GM18858 (cell line): Measurements from ENCODE around the gene PSME3.
"Not testable (repeated sequence)": the region's sequence is repeated elsewhere in the genome, so short reads cannot be mapped to it uniquely, and the experiment has no call there.

Source experiments
- ATAC-seq: cut with Tn5 transposase; IDR thresholded peaks from one replicate; pipeline ENCODE4 v1.9.1; 2021; ENCODE audit not compliant: unreplicated experiment

Gene PSME3

DNA sequence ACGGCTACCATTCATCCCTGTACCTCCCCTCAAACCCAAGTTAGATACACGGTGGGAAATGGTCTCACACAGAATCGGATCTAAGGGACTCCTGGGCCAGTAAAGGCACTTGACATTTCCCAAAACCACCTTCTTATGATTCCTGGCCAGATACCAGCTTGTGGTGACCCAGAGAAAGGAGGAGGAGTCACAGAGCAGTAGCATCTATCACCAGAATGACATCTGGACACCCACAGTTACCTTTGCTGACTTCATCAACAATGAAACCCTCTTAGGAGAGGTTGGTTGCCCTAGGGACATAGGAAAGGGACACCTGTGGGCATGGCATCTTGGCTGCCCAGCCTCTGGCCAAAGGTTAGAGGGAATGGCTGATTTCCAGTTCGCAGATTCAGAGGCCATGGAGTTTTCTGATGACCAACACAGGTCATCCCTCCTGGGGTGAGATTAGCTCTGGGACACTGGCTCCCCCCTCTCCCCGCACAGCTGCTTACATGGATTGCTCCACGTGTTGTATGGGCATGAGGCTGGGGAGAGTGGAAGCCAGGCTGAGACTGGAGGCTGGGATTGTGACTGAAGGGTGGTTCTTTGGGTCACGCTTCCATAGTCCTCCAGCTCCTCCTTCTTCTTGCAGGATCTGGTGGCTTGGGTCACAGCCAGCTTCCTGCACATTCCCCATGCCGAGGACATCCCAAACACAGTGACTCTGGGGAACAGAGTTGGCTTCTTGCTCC is 16.4 kb downstream of the PSME3 start:
- ATAC-seq: no peak

DNA sequence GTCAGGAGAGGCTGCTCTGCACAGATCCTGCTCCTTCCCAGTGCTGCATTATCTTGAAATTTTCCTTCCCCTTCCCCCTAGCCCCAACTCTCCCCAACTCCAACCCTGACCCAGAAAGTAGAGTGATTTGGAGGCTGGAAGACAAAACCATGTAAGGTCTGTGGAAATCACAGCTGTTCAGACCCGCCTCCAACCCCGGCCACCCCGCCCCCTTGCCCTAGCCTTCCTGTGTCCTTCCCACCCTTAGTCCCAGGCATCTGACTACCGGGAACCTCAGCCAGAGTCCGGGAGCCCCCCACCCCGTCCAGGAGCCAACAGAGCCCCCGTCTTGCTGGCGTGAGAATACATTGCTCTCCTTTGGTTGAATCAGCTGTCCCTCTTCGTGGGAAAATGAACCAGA is 17.8 kb downstream of the PSME3 start, which contains the start of gene AOC3:
Gene AOC3 (plus strand): TSS at position 246 of the 400 bp plus-strand sequence. CDS start 145 bp downstream, at position 391.
- no peak for ATAC-seq

DNA sequence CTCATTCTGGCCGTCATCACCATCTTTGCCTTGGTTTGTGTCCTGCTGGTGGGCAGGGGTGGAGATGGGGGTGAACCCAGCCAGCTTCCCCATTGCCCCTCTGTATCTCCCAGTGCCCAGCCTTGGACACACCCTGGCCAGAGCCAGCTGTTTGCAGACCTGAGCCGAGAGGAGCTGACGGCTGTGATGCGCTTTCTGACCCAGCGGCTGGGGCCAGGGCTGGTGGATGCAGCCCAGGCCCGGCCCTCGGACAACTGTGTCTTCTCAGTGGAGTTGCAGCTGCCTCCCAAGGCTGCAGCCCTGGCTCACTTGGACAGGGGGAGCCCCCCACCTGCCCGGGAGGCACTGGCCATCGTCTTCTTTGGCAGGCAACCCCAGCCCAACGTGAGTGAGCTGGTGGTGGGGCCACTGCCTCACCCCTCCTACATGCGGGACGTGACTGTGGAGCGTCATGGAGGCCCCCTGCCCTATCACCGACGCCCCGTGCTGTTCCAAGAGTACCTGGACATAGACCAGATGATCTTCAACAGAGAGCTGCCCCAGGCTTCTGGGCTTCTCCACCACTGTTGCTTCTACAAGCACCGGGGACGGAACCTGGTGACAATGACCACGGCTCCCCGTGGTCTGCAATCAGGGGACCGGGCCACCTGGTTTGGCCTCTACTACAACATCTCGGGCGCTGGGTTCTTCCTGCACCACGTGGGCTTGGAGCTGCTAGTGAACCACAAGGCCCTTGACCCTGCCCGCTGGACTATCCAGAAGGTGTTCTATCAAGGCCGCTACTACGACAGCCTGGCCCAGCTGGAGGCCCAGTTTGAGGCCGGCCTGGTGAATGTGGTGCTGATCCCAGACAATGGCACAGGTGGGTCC is 18.4 kb downstream of the PSME3 start:
- ATAC-seq: not testable (repeated sequence)

DNA sequence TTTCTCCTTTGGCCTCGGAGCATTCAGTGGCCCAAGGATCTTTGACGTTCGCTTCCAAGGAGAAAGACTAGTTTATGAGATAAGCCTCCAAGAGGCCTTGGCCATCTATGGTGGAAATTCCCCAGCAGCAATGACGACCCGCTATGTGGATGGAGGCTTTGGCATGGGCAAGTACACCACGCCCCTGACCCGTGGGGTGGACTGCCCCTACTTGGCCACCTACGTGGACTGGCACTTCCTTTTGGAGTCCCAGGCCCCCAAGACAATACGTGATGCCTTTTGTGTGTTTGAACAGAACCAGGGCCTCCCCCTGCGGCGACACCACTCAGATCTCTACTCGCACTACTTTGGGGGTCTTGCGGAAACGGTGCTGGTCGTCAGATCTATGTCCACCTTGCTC is 19.2 kb downstream of the PSME3 start:
- ATAC-seq: no peak

DNA sequence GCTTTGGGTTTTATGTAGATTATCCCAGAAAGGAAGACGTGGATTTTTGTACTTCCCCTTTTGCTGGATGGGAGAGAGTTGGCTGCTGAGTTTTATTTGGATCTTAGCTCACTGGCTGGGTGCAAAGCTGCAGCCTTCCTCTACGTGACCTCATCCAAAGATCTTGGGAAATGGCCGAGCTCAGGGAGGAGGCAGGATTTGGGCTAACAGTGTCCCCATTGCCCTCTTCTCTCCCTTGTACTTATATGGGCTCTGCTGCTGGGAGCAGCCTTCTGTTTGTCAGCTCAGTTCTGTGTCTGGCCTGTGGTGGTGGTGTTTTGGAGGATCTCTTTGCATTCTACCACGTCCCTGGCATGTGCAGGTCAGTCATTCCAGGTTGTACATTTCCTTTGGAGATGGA is 19.8 kb downstream of the PSME3 start:
- no peak for ATAC-seq

DNA sequence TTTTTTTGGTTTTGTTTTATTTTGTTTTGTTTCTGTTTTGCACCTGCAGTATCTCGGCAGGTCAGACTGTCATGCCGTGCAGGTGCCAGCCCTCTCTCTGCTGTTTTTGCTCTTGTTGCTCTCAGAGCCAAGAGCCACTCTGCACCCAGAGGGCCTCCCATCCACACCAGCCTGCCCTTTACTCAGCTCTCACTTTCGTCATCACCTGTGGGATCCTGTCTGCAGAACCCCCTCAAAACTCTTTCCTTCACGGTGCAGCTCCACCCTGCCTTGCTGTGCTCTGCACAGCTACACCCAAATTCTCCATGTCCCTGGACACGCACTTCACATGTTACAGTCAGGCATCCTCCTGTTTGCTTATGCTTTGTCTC is 20.4 kb downstream of the PSME3 start:
- ATAC-seq: no peak

DNA sequence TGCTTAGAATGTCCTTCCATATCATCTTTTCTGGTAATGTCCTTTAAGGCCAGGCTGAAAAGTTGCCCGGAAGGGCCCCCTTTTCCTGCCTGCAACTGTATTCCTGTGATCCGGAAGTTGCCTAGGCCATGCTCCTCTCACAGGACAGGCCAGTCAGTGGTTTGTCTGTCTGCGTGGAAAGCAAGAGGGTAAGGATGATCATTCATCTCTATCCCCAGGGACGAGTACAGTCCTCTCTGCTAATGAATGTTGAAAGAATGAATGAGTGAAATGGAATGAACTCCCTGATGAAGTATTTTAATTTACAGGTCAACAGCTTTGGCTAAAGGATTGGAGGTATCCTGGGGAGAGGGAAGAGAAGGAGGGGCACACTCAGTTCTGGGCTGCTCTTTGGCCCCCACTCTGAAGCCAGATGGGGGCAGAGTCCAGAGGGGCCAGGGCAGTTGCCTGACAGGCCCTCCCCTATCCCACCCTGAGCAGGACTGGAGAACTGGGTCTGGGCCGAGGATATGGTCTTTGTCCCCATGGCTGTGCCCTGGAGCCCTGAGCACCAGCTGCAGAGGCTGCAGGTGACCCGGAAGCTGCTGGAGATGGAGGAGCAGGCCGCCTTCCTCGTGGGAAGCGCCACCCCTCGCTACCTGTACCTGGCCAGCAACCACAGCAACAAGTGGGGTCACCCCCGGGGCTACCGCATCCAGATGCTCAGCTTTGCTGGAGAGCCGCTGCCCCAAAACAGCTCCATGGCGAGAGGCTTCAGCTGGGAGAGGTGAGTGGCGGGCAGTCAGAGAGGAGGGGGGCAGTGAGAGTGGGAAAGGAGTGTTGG is 21.0 kb downstream of the PSME3 start:
- ATAC-seq: no peak

DNA sequence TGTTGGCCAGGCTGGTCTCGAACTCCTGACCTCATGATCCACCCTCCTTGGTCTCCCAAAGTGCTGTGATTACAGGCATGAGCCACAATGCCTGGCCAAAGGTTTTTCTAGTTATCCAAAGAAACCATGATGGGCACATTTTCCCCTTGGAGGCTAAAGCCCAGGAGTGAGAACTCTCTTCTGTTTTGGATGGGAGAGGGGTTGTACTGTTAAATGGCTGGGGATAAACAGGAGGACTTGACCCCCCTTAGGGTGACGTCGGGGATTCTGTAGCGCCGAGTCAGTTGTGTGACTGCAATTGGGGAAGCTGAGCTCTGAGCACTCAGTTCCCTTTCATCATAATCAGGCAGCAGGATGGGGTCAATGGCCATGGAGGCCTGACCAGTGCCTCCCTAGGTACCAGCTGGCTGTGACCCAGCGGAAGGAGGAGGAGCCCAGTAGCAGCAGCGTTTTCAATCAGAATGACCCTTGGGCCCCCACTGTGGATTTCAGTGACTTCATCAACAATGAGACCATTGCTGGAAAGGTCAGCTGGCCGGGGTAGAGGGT is 21.9 kb downstream of the PSME3 start:
- ATAC-seq: no peak

DNA sequence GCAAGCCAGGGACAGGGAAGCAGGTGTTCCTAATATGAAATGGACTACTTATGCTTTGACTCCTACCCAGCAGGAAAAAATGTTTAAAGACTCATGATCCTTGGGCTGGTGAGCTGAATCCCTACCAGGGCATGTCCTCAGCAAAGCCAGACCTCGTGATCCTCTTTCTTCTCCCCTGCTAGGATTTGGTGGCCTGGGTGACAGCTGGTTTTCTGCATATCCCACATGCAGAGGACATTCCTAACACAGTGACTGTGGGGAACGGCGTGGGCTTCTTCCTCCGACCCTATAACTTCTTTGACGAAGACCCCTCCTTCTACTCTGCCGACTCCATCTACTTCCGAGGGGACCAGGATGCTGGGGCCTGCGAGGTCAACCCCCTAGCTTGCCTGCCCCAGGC is 22.9 kb downstream of the PSME3 start:
- ATAC-seq: not testable (repeated sequence)

DNA sequence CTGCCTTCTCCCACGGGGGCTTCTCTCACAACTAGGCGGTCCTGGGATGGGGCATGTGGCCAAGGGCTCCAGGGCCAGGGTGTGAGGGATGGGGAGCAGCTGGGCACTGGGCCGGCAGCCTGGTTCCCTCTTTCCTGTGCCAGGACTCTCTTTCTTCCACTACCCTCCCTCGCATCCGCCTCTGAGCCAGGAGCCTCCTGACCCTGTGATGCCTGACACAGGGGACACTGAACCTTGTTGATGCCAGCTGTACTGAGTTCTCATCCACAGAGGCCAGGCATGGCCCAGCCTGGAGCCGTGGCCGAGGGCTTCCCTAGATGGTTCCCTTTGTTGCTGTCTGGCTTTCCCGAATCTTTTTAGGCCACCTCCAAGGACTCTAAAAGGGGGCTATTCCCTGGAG is 23.3 kb downstream of the PSME3 start:
- not testable (repeated sequence) for ATAC-seq

DNA sequence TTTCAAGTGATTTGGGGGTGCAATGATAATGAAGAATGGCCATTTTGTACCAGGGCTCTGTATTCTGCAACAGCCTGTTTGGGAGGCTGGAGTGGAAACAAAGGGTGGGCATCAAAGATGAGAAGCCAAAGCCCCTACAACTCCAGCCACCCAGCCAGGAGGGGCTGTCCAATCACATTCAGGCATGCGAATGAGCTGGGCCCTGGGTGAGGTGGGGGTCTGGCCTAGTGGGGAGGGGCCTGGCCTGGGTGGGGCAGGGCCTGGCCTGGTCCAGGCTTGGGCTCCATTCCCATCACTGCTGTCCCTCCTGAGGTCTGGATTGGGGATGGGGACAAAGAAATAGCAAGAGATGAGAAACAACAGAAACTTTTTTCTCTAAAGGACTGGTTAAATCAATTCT is 24.2 kb downstream of the PSME3 start:
- no peak for ATAC-seq

DNA sequence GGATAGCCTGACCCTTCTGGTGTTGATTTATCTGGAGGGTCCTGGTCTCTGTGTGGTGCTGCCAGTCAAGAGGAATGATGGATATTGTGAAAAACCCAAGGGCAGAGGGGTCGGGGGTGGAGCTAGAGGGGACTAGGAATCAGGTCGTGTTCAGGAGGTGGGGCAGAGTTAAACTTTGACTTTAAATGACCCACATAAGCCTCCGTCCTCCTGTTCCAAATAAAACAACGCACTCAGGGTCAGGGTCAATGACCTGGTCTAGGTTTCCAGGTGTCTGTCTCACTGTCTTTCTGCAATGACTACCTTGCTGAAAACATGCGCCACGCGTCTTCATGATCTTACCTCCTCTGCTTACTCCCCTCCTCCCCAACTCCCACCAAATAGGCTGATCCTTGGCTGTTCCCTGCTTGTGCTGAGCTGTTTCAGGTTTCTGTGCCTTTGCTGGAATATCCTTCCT is 32.5 kb downstream of the PSME3 start:
- ATAC-seq: no peak

DNA sequence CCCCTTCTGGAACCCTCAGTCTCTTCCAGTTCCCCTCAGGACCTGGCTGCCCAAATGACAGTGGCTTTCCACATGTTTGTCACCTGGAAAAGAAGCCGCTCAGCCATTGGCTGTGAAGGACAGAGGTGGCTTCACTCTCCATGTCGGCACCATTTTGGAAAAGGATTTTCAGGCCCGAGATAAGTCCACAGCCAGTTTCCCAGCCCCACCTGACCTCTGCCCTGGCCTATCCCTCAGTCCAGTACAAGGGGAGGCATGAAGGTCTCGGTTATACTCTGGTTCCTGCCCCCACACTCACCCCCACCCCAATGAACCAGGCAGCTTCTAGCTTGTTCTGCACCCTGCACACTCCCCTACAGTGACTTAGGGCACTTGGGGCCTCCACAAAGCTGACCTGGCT is 33.0 kb downstream of the PSME3 start:
- no peak for ATAC-seq

DNA sequence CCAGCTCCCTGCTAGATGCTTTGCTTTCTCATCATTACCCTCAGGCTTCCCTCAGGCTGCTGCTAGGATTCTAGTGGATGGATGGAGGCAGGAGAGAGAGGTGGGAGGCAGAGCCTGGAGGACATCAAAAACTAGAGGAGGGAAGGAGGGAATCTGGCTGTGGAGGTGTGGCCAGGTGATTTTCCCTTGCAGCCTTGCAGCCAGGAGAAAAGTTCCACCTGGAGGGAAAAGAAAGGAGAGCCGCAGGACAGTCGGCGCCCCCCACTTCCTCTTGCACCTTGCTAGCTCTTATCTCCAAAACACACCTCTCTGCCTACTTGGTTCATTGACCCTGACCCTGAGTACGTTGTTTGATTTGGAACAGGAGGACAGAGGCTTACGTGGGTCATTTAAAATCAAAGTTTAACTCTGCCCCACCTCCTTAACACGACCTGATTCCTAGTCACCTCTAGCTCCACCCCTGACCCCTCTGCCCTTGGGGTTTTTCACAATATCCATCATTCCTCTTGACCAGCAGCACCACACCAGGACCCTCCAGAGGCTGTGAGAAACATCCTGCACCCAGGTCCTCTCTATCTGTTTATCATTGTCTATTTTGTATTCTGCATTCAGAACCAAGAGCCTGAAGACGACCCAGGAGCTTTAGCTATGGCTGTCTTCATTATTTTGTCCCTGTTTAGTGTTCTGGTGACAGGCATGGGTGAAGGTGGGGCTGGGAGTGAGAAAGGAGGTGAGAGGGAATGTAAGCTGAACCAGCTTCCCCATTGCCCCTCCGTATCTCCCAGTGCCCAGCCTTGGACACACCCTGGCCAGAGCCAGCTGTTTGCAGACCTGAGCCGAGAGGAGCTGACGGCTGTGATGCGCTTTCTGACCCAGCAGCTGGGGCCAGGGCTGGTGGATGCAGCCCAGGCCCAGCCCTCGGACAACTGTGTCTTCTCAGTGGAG is 33.7 kb downstream of the PSME3 start:
- ATAC-seq: no peak

DNA sequence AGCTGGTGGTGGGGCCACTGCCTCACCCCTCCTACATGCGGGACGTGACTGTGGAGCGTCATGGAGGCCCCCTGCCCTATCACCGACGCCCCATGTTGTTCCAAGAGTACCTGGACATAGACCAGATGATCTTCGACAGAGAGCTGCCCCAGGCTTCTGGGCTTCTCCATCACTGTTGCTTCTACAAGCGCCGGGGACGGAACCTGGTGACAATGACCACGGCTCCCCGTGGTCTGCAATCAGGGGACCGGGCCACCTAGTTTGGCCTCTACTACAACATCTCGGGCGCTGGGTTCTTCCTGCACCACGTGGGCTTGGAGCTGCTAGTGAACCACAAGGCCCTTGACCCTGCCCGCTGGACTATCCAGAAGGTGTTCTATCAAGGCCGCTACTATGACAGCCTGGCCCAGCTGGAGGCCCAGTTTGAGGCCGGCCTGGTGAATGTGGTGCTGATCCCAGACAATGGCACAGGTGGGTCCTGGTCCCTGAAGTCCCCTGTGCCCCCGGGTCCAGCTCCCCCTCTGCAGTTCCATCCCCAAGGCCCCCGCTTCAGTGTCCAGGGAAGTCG is 34.6 kb downstream of the PSME3 start:
- ATAC-seq: not testable (repeated sequence)

DNA sequence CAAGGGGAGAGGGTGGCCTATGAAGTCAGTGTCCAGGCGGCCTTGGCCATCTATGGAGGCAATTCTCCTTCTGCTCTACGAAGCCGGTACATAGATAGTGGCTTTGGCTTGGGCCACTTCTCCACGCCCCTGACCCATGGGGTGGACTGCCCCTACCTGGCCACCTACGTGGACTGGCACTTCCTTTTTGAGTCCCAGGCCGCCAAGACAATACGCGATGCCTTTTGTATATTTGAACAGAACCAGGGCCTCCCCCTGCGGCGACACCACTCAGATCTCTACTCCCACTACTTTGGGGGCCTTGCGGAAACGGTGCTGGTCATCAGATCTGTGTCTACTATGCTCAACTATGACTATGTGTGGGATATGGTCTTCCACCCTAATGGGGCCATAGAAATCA is 35.1 kb downstream of the PSME3 start:
- no peak for ATAC-seq

DNA sequence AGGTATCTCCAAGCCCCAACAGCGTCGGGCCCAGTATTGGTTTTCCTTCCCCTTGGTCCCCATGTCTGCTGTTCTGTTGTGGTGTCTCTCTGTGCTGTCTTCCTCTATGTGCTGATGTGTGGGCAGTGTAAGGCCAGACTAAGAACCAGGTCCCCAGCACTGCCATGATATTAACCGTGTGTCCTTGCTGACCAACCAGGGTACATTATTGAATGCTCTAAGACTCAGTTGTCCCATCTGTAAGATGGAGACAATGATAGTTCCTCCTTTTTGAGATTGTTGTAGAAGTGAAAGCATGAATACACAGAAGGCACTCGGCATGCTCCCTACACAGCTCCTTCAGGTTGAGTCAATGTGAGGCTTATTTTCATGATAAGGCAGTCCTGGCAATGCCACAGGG is 38.5 kb downstream of the PSME3 start:
- no peak for ATAC-seq

DNA sequence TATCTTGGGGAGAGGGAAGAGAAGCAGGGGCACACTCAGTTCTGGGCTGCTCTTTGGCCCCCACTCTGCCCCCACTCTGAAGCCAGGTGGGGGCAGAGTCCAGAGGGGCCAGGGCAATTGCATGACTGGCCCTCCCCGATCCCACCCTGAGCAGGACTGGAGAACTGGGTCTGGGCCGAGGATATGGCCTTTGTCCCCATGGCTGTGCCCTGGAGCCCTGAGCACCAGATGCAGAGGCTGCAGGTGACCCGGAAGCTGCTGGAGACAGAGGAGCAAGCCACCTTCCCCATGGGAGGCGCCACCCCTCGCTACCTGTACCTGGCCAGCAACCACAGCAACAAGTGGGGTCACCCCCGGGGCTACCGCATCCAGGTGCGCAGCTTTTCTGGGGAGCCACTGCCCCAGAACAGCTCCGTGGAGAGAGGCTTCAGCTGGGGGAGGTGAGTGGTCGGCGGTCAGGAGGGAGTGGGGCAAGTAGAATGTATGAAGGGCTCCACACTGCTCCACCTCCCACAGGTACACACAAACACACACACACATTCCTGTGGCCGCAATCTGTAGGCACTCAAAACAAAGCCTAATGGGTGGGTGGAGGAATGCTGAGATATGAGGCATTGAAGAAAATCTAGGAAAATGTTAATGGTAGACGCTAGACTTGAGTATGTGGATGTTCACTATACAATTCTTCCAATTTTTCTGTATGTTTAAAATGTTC is 39.2 kb downstream of the PSME3 start:
- ATAC-seq: no peak

DNA sequence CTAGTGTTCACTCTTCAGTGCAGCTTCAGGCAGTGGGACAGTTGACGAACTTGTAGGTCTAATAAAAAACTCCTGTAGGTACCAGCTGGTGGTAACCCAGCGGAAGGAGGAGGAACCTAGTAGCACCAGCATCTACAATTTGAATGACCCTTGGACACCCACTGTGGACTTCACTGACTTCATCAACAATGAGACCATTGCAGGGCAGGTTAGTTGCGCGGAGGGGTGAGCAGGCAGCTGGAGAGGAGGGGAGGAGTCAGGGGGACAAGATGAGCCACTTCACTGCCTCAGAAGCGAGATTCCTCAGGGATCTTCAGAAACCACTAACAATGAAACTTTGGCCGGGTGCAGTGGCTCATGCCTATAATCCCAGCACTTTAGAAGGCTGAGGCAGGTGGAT is 40.1 kb downstream of the PSME3 start:
- no peak for ATAC-seq
